Measurements from ENCODE around the gene SLC35A3.
A peak's percentile ranks its signal among the peaks of the same experiment; 100 is the strongest.

SLC35A3 gene

DNA sequence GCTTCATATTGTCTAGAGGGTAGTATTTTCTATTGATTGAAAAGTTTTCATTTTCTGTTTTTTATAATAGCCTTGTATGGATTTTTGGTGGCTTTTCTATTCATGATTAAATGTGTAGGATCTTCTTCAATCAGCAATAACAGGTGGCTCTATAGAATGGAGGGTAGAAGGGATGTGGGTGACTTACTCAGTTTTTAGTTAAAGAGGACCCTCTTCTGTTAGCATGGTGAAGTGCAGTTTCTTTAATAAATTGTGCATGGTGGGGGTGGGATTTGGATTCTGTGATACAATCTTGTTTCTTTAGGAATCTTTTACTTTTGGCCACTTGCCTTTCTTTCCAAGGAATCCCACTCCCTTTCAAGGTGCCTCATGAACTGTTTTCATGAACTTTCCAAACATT lies 64.7 kb downstream of the SLC35A3 start:
- no peak overlapping the region for H3K4me3 ChIP-seq (ENCODE audit: low read depth, low read length)
- TF ChIP-seq, protein P1, sequence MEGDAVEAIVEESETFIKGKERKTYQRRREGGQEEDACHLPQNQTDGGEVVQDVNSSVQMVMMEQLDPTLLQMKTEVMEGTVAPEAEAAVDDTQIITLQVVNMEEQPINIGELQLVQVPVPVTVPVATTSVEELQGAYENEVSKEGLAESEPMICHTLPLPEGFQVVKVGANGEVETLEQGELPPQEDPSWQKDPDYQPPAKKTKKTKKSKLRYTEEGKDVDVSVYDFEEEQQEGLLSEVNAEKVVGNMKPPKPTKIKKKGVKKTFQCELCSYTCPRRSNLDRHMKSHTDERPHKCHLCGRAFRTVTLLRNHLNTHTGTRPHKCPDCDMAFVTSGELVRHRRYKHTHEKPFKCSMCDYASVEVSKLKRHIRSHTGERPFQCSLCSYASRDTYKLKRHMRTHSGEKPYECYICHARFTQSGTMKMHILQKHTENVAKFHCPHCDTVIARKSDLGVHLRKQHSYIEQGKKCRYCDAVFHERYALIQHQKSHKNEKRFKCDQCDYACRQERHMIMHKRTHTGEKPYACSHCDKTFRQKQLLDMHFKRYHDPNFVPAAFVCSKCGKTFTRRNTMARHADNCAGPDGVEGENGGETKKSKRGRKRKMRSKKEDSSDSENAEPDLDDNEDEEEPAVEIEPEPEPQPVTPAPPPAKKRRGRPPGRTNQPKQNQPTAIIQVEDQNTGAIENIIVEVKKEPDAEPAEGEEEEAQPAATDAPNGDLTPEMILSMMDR (IDR thresholded peaks at IDR 0.05; ENCODE audit: low read depth, low read length): peak; percentile 69
- H3K9me3 ChIP-seq: no peaks in the 10 kb centered on the region
- no peak for DNase-seq
- H3K4me1 ChIP-seq: no peaks in the 10 kb centered on the region
- H3K27me3 ChIP-seq: no peaks in the 10 kb centered on the region
- H3K36me3 ChIP-seq: no peaks in the 10 kb centered on the region

DNA sequence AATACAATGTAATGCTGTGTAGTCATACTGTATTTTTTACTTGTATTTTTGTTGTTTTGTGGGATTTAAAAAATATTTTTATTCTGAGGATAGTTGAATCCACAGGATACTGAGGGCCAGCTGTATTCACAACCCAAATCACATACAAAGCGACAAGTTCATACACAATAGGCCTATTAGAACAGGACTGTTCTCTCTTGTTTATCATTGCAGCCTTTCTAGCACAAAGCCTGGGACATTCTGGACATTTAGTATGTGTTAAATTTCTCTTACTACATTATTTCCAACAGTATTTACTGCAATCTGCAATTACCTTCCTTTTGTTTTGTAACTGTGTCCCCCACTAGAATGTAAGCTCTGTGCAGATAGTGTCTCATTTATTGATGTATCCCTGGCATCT lies 65.4 kb downstream of the SLC35A3 start:
- no peaks in the 10 kb centered on the region for H3K9me3 ChIP-seq
- DNase-seq: no peak
- H3K27me3 ChIP-seq: no peaks in the 10 kb centered on the region
- TF ChIP-seq, protein P1 (IDR thresholded peaks at IDR 0.05; ENCODE audit: low read depth, low read length): no peak
- H3K4me1 ChIP-seq: no peaks in the 10 kb centered on the region
- no peaks in the 10 kb centered on the region for H3K36me3 ChIP-seq
- no peak overlapping the region for H3K4me3 ChIP-seq (ENCODE audit: low read depth, low read length)

DNA sequence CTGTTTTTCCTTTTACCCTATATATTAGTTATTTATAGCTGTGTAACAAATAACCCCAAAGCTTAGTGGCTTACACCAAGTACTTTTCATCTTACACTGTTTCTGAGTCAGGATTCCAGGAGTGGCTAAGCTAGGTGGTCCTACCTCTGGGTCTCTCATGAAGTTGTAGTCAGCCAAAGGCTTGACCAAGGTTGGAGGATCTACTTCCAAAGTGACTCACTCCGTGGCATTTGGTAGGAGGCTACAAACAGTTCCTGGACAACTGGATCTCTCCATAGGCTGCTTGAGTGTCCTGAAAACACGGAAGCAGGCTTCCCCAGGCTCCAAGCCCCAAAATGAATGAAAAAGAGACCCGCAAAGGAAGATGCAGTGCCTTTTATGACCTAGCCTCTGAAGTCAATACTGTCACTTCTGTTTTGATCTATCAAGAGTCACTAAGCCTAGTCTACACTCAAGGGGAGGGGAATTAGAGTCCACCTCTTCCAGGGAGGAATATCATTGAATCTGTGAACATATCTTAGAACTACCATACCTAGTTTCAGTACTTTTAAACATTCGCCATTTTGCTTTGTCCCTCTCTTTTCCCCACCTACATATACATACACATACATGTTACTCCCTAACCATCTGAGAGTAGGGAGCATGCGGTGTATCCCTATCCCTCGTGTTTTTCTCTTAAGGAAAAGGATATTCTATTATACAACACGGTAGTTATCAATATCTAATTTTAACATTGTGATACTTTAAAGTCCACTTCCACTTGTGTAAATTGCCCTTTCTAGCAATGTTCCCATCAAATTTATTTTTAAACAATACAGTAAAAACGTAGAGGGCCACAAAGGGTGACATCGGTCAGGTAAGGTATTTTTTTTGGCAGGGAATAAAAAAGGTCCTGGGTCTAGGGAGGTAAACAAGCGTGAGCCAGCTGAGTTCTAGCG lies 67.2 kb downstream of the SLC35A3 start:
- Histone ChIP-seq H3K4me1 (no peaks in the 10 kb centered on the region), H3K27me3 (no peaks in the 10 kb centered on the region), H3K4me3 (ENCODE audit: low read depth, low read length) (peak overlapping the region; percentile 95), H3K36me3 (no peaks in the 10 kb centered on the region), H3K9me3 (no peaks in the 10 kb centered on the region)
- TF ChIP-seq, protein P1 (IDR thresholded peaks at IDR 0.05; ENCODE audit: low read depth, low read length): no peak
- DNase-seq: no peak

DNA sequence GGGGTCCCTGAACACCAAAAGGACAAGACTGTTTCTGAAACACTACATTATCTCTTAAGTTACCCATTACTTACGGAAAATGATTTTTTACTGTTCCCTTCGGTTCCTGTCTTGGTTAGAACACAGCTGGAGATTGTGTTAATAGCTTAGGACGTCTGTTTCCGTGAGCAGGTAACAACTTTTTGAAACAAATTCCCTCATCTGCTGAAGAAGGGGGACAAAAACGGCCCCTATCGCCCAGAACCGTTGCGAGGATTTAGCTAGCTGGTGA lies 67.8 kb downstream of the SLC35A3 start:
- Histone ChIP-seq H3K27me3 (no peaks in the 10 kb centered on the region), H3K36me3 (no peaks in the 10 kb centered on the region), H3K9me3 (no peaks in the 10 kb centered on the region), H3K4me3 (ENCODE audit: low read depth, low read length) (peak overlapping the region; percentile 95), H3K4me1 (no peaks in the 10 kb centered on the region)
- TF ChIP-seq, protein P1 (IDR thresholded peaks at IDR 0.05; ENCODE audit: low read depth, low read length): no peak
- no peak for DNase-seq

DNA sequence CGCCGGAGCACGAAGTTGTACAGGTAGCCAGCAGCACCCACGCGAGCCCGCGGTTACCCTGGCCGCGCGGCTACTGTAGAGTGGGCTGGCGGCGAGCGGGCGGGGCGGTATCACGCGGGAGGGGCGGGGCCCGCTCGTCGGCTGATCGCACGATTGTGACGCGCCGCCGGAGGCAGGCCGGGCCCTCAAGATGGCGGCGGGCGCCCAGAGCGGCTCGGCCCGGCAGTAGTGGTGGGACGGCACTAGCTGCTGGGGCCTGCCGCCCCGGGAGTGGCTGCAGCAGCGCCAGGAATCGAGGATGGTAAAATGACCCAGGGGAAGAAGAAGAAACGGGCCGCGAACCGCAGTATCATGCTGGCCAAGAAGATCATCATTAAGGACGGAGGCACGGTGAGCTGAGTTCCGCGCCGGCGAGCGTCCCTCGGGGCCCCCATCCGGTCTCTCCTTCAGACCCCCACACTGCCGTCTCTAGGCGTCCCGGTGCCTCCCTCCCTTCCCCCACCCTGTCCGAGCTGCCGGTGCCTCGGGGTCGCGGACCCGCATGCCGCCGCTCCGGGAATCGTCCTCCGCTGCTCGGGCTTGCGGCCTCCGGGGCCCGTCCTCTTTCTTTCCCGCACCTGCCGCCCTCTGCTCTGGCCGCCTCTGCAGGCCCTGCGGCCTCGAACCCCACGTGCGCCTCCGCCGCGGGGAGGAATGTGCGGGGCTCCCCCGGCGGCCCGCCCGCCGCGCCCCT lies 68.3 kb downstream of the SLC35A3 start:
- Histone ChIP-seq H3K9me3 (no peaks in the 10 kb centered on the region), H3K4me3 (ENCODE audit: low read depth, low read length) (peak overlapping the region; percentile 95), H3K36me3 (no peaks in the 10 kb centered on the region), H3K4me1 (no peaks in the 10 kb centered on the region), H3K27me3 (no peaks in the 10 kb centered on the region)
- DNase-seq: peak; percentile 93
- TF ChIP-seq, protein P1 (IDR thresholded peaks at IDR 0.05; ENCODE audit: low read depth, low read length): no peak
